Hepatocyte (in vitro differentiated cells): Measurements from ENCODE around the gene PLA2G2C.

Experiments
- CTCF ChIP-seq: fragments of 200-600 bp; sonication (generic); IDR thresholded peaks from 2 replicates; pipeline ENCODE4 v1.5.1; 2016; ENCODE audit warnings: antibody characterized with exemption, mild to moderate bottlenecking; ENCODE audit not compliant: poor library complexity
- EZH2 ChIP-seq: fragments of 200-600 bp; sonication (generic); IDR thresholded peaks from 2 replicates; pipeline ENCODE4 v1.6.1; 2016; ENCODE audit warnings: antibody characterized with exemption, mild to moderate bottlenecking, borderline replicate concordance
- EZH2phosphoT487 ChIP-seq: fragments of 200-600 bp; sonication (generic); IDR thresholded peaks from one replicate; pipeline ENCODE4 v1.6.1; 2018; ENCODE audit warnings: antibody characterized with exemption, mild to moderate bottlenecking, low read depth, moderate library complexity; ENCODE audit not compliant: unreplicated experiment, severe bottlenecking

- TF ChIP-seq CTCF (no peak), EZH2phosphoT487 (no peak), EZH2 (peak; percentile 45)
Observed at GRCh38 chr1:20185834-20186782, at the start of gene PLA2G2C, which contains the start of gene UBXN10.
